Measurements from ENCODE around the gene LOXL4.

LOXL4 gene

GRCh38 chr10:98265403-98266378 is 2.3 kb downstream of the LOXL4 start:
- no peak for DNase-seq (ENCODE audit: low read depth in 4 of 4, low spot score in 1 of 4)

GRCh38 chr10:98264378-98265065 is 3.5 kb downstream of the LOXL4 start:
- DNase-seq (ENCODE audit: low read depth in 4 of 4, low spot score in 1 of 4), result no peak

GRCh38 chr10:98263088-98263487 is 4.9 kb downstream of the LOXL4 start:
- DNase-seq (ENCODE audit: low read depth in 4 of 4, low spot score in 1 of 4), result no peak

- no peak for DNase-seq (ENCODE audit: low read depth in 4 of 4, low spot score in 1 of 4)
Measured at GRCh38 chr10:98262571-98262970, 5.4 kb downstream of the LOXL4 start.

GRCh38 chr10:98261436-98262277 is 6.3 kb downstream of the LOXL4 start:
- DNase-seq (ENCODE audit: low read depth in 4 of 4, low spot score in 1 of 4), result no peak

- DNase-seq (ENCODE audit: low read depth in 4 of 4, low spot score in 1 of 4), result no peak
Measured at GRCh38 chr10:98260752-98261151, 7.2 kb downstream of the LOXL4 start.

GRCh38 chr10:98260350-98260749 is 7.6 kb downstream of the LOXL4 start:
- no peak for DNase-seq (ENCODE audit: low read depth in 4 of 4, low spot score in 1 of 4)

- no peak for DNase-seq (ENCODE audit: low read depth in 4 of 4, low spot score in 1 of 4)
Measured at GRCh38 chr10:98259606-98260315, 8.2 kb downstream of the LOXL4 start.

GRCh38 chr10:98258683-98259454 is 9.1 kb downstream of the LOXL4 start:
- DNase-seq (ENCODE audit: low read depth in 4 of 4, low spot score in 1 of 4), result no peak

- DNase-seq (ENCODE audit: low read depth in 4 of 4, low spot score in 1 of 4), result no peak
Measured at GRCh38 chr10:98257961-98258360, 10.0 kb downstream of the LOXL4 start.

- no peak for DNase-seq (ENCODE audit: low read depth in 4 of 4, low spot score in 1 of 4)
Measured at GRCh38 chr10:98257198-98257597, 10.8 kb downstream of the LOXL4 start.

- DNase-seq (ENCODE audit: low read depth in 4 of 4, low spot score in 1 of 4), result no peak
Measured at GRCh38 chr10:98256692-98257091, 11.3 kb downstream of the LOXL4 start.

- no peak for DNase-seq (ENCODE audit: low read depth in 4 of 4, low spot score in 1 of 4)
Measured at GRCh38 chr10:98255146-98255877, 12.7 kb downstream of the LOXL4 start.

- DNase-seq (ENCODE audit: low read depth in 4 of 4, low spot score in 1 of 4), result no peak
Measured at GRCh38 chr10:98254234-98254974, 13.6 kb downstream of the LOXL4 start.

- DNase-seq (ENCODE audit: low read depth in 4 of 4, low spot score in 1 of 4), result no peak
Measured at GRCh38 chr10:98253499-98253898, 14.5 kb downstream of the LOXL4 start.

- no peak for DNase-seq (ENCODE audit: low read depth in 4 of 4, low spot score in 1 of 4)
Measured at GRCh38 chr10:98252464-98252863, 15.5 kb downstream of the LOXL4 start.

- DNase-seq (ENCODE audit: low read depth in 4 of 4, low spot score in 1 of 4), result no peak
Measured at GRCh38 chr10:98251399-98251798, 16.6 kb downstream of the LOXL4 start.

GRCh38 chr10:98249134-98249533 is 18.9 kb downstream of the LOXL4 start:
- no peak for DNase-seq (ENCODE audit: low read depth in 4 of 4, low spot score in 1 of 4)

- DNase-seq (ENCODE audit: low read depth in 4 of 4, low spot score in 1 of 4), result no peak
Measured at GRCh38 chr10:98248018-98248417, 20.0 kb downstream of the LOXL4 start.
